GM18873 (cell line): ENCODE data around the gene STPG1.

Experiments
- ATAC-seq: cut with Tn5 transposase; IDR thresholded peaks from one replicate; pipeline ENCODE4 v1.9.1; 2021; ENCODE audit warnings: mild to moderate bottlenecking, moderate library complexity, moderate number of reproducible peaks; ENCODE audit not compliant: unreplicated experiment, low FRiP score

STPG1 gene

DNA sequence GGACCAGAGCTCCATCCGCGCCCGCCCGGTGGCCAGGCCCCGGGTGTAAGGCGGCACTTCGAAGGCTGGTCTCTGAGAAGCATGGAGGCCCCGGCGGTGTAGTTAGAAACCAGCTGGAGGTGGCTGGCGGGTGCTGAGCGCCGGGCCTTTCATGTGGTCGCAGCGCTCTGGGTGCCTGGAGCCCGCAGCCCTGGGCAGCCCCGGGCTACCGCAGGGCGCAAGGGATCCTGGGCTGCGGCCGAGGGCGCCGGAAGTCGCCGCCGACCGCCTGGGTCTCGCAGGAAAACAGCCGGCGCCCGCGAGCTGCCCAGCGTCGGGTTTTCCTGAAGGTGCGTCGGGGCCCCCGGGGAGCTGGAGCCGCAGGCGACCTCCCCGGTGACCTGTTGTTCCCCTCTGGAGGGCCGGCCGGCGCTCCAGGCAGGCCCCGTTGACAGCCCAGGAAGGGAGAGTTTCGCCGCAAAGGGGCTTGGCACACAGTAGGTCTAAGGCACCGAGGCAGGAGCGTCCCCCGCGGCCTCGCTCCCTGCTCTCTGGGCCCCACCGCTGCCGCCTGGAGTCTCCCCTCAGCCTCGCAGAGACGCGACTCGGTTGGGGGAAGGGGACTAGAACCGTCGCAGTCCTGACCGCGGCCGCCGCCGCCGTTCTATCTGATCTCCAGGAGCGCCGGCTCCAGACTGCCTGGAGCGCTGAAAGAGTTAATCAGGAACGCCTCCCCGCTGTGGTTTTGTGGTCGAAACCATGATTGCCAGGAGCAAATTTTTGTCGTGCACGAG, 91.7 kb downstream of the STPG1 start:
- peak; percentile 44 for ATAC-seq

- no peak for ATAC-seq
These were observed 92.5 kb downstream of the STPG1 start for GRCh38 chr1:24321126-24321525.

DNA sequence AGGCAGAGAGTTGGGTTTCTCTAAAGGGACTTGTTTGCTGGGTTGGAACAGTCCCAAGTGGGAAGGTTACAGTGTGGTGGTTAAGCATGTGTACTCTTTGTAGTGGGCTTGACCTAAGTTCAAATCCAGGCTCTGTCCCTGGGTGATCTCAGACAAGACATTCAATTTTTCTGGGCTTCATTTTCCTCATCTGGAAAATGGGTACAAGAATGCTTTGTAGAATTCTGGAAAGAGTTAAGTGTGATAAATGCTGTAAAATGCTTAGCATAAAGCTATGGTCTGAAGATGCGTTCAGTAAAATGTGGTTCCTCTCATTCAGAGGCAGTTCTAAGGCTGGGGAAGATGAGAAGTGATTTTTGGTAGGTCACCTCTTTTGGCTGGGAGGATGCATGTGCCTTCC, 93.6 kb downstream of the STPG1 start:
- no peak for ATAC-seq

GRCh38 chr1:24319312-24319863, 94.2 kb downstream of the STPG1 start, which contains the start of gene GRHL3:
Gene GRHL3 (plus strand): TSS chr1:24319357. CDS start chr1:24319552, 195 bp downstream.
- no peak for ATAC-seq

GRCh38 chr1:24318615-24319311, 94.8 kb downstream of the STPG1 start:
- no peak for ATAC-seq

DNA sequence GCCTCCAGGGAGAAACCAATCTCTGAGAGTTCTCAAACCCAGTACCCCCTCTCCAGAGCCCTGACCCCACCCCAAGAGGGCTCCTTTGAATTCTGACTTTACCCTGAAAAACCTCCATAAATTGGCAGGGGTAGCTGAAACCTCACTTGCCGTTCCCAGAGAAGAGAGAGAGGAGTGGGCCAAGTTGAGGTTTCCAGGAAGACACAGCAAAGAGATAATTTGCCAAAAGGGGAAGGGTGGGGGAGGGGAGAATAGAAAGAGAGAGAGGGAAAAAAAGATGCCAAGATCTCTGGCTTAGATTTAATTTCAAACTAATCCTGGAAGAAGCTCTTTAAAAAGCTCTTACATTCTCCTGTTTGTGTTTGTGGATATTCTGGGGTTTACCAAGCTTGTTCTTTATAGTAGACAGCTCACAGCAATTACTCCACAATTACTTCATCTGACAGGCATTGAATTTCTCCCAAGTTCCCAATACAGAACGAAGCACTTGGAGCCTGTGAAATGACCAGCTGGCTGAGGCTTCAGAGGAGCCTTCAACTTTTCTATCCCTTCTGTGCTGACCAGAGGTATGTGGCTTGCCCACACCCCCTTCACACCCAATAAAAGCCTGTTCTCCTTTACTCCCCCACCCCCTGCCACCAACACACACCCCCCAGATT, 95.5 kb downstream of the STPG1 start:
- ATAC-seq, result no peak

- ATAC-seq, result no peak
These were observed 96.5 kb downstream of the STPG1 start for GRCh38 chr1:24317081-24317480.

DNA sequence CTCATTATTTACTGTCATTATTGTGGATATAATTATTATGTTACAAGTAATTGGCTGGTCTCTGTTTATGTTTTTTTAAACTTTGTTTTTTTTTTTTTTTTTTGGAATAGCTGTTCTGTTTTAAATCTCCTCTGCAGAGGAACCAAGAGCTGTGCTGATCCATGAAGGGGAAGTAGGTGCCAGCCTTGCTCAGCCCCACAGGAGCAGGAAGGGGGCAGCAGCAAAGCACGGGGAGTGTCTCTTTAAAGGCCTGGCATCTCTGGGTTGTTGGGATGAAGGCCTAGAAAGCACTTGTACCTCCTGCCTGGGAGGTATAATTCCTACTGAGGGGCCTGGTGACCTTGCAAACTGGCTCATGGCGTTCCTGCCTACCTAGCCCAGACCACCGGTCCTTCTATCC, 96.9 kb downstream of the STPG1 start:
- no peak for ATAC-seq

DNA sequence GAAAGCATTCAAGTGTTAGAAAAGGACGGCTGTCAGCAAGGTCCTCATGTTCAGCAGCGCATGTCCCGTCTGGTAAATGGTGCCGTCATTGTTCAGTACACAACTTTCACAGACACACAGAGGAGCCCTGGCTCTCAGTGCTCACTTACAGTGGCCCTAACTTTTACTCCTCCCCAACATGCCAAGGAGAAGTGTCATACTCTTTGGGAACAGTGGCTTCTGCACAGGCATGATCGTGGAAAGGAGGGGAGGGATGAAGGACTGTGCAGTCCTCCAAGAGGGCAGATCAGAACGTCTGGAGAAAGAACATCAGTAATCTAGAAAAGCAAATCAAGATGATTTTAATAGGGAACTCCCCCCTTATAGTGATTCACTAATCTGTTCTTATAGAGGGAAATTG, 98.2 kb downstream of the STPG1 start:
- no peak for ATAC-seq

- ATAC-seq, result no peak
These were observed 101.8 kb downstream of the STPG1 start for GRCh38 chr1:24311741-24312140.

DNA sequence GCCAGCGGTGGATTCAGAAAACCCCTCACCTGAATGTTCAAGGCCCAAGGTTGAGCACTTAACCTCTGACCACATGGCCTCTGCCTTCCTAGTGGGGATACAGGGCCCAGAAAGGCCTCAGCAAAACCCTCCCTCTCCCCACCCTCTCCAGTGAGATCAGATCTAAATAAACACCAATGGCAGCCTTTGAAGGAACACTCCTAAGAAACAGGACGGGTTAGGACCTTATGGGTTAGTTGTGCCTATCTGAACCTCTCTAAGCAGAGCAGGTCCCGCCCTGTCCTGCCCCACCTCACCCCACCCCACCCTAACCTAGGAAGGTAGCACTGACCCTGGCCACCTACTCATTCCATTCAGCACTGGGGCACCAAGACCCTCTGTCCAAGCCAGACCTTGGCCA, 102.3 kb downstream of the STPG1 start:
- no peak for ATAC-seq

DNA sequence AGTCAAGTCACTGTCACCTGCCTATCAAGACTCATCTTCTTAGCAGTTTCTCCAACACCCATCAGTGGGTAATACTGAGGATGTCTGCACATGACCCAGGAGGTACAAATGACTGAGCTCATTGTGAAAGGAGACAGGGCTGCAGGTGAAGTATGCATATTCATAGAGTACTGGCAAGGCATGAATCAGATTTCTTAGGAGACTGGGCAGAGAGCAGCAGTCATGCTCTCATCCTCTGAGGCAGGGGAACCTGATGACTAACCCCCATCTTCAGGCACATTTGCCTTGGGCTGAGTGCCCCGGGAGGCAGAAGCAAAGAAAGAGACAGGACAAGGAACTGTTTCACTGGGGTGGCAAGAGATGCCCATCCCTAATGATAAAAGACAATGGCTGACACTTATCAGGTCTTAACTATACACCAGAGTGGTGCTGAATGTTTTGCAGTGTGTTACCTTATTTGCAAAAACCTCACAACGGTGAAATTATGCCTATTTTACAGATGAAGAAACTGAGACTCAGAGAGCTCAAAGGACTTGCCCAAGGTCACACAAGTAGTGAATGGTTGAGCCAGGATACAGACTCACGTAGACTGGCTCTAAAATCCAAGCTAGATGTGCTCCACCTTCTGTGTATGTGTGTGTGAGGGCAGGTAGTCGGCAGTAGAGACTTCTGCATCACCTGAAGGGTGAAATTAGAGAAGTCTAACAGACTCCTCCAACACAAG, 103.7 kb downstream of the STPG1 start:
- no peak for ATAC-seq

DNA sequence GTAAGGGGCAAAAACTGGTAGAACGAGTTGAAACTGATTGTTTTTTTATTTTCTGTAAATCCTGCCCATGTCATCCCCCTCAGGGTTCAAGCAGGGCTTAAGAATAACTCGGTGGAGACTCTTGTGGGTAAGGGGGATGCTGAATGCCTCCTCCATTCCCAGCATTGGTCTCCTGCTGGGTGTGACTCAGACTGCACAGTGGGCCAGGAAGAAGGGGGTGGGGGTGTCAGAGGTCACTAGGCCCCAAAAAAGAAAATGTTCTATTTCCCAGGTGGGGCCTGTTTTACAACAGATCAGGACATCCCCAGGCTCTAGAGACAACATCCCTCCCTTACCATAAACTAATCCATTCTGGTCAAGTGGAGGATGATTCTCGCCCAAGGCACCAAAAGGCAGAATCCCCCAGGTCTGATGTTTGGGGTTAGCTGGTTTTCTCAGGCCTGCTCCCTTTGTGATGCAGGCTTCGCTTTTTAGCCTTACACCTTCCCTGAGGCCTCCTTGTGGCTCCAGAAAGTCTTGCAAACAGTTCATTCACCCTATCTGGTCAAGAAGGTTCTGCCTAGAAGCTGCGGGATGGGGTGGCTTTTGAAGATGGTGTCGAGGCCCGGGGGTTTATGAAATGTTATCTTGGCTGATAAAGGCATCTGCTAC, 105.1 kb downstream of the STPG1 start:
- ATAC-seq, result no peak
